Activated CD8-positive, alpha-beta memory T cell treated with anti-CD3 and anti-CD28 coated beads, Interleukin-2, amount 50 U/mL, for 4 hours (primary cell): ENCODE data around the gene ZMIZ1.
"Not testable (repeated sequence)": the region's sequence is repeated elsewhere in the genome, so short reads cannot be mapped to it uniquely, and the experiment has no call there.

Experiments
- DNase-seq: peaks from one replicate; pipeline ENCODE4 v3.0.0-alpha.2; 2020

ZMIZ1 gene

GRCh38 chr10:79332610-79333315, 264.0 kb downstream of the ZMIZ1 start:
- not testable (repeated sequence) for DNase-seq

- DNase-seq = no peak
Measured at GRCh38 chr10:79333513-79333912, 264.7 kb downstream of the ZMIZ1 start.

- no peak for DNase-seq
Measured at GRCh38 chr10:79334573-79334972, 265.8 kb downstream of the ZMIZ1 start.

DNA sequence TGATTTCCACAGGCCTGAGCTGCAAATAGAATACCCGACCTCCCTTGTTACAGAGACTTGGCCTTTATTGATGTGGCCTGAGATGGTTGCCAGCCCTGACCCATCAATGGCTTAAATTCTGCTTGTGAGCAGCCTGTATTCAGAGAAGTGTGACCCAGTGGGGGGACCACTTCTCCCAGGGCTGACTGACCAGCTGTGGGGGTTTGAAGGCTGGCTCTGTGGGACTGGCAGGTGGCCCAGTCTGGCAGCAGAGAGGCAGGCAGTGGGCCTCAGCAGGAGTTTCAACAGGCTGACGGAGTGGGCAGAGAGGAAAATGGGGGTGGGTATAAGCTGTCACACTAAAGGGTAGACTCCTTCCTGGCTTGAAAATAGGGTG, 266.3 kb downstream of the ZMIZ1 start:
- DNase-seq = no peak

GRCh38 chr10:79335470-79336235, 266.9 kb downstream of the ZMIZ1 start:
- DNase-seq = no peak

DNA sequence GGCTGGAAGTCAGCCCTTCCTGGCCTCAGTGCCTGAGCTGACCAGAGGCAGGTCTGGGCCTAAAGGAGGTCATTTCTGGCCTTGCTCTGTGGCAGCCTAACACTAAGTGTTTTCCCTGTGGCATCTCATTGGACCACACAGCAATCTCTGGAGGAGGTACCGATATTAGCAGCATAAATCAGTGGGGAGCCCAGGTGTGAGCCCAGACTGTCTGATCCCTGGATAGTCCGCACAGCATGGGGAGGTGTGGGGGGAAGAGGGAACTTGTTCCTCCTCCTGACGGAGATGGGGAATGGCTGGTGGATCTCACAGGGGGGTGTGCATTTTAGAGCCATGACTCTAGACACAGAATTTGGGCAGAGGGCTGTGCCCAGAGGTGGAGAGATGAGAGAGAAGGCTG, 267.5 kb downstream of the ZMIZ1 start:
- DNase-seq = no peak

DNA sequence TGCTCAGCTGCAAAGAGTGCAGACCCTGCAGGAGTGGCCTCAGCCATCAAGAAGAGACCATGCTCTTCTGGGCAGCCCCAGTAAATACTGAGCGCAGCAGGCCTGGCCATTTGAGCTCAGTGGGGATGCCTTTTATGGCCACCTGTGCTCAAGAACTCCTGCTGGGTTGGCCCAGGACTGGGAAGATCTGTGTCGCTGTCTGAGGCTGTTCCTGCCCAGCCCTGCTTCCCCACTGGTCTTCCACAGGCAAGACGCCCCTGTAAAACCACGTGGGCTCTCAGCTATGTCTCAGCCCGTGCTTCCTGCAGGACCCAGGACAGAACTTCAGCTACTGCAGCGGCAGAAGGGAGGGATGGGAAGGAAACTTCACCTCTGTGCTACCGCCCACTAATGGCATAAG, 268.0 kb downstream of the ZMIZ1 start:
- DNase-seq = no peak

GRCh38 chr10:79337783-79338469, 269.2 kb downstream of the ZMIZ1 start:
- not testable (repeated sequence) for DNase-seq

DNA sequence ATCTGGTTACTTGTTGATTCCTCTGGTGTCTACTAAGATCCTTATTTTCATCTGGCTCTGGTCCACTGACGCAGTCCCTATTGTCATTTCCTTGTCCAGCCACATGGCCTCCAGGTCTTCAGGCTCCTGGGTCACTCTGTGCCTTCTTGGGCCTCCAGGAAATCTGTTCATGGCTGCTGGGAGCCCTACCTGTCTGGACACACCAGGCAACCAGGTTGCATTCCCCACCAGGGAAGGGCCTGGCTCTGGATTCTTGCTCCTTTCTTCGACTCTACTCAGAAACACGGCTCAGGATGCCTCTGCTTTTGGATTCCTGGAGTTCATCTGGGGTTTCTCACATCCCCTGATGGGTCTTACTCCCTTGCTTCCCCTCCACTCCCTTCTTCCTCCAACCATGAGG, 270.5 kb downstream of the ZMIZ1 start:
- DNase-seq = no peak

DNA sequence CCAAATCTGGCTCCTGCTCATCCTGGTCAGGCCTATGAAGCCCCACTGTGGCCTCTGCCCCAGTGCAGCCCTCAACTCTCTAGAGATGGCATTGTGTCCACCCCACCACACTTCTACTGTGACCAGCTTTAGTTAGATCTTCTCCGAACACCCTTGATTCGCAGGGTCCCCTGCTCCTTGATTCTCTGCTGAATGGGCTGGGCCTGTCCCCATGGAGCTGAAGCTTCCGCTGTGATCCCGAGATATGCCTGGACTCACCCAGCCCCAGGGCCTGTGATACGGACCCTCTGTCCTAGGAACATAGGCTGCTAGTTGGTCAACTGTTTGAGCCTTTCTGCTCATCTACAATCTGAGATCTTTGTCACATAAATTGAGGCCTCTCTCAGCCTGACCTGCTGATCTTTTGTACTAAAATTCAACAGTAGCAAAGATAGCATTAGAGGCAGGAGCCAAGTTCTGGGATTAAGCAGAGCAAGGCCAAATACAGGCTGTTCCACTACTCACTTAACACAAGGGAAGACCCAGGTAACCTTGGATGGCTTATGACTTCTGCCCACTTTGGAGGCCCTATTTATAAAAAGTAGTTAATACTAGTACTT, 272.0 kb downstream of the ZMIZ1 start:
- peak; percentile 2 for DNase-seq

DNA sequence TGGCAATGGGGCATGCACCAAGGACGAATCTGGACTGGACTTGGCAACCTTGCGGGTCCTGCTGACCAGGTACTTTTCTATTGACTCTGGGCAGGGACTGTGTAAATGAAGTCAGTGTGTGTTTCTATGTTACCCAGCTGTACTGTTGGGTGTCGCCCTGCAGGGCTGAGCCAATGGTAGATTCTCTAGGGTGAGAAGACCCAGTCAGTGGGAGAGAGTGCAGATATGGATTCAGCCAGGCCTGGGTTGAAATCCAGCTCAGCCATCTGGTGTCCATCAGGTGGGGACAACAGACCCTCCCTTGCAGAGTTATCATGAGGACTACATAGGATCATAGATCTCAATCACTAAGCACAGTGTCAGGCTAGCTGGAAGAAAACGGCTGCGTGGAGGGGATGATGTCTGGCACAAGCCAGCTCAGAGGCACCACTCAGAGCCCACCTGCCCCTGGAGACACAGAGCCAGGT, 273.6 kb downstream of the ZMIZ1 start:
- peak; percentile 10 for DNase-seq

- DNase-seq = peak; percentile 8
Measured at GRCh38 chr10:79342811-79343561, 274.2 kb downstream of the ZMIZ1 start.

- no peak for DNase-seq
Measured at GRCh38 chr10:79344502-79345195, 275.9 kb downstream of the ZMIZ1 start.

GRCh38 chr10:79345241-79346011, 276.7 kb downstream of the ZMIZ1 start:
- DNase-seq = no peak

- DNase-seq = no peak
Measured at GRCh38 chr10:79346012-79346340, 277.2 kb downstream of the ZMIZ1 start.

DNA sequence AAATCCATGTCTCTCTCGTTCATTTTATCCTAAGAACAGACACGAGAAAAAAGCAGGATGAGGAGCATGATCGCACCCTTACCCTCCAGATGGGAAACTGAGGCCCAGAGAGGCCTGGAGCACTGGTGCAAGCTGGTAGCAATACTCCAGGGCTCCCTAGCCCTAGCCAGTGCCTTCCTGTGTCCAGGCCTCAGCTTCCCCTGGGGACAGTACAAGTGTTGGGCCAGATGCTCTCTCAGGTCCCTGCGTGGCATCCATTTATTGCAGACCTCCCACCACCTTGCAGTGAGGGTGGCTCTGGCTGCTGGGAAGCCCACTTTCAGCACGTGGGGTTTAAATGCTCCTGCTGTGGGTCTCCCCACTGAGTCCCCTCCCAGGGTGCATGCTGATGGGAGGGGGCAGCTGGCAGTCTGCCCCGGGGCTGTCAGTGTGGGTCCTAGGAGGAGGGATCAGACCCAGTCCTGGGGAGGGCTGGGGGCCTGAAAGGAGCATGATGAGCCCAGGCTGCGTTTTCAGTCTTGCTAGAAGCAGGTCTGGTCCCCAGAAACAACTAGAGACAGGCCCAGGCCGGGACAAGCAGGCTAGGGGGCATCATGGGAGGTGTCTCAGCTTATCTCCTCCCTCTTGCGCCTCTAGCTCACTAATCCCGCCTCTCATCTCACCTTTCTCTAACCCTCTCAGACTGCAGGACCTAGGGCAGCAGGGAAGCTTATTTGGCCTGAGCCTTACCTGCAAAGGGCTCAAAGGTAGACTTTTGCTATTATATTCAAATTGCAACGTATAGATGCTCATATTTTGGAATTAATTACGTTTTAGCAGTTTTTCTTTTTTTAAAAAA, 277.8 kb downstream of the ZMIZ1 start:
- no peak for DNase-seq

DNA sequence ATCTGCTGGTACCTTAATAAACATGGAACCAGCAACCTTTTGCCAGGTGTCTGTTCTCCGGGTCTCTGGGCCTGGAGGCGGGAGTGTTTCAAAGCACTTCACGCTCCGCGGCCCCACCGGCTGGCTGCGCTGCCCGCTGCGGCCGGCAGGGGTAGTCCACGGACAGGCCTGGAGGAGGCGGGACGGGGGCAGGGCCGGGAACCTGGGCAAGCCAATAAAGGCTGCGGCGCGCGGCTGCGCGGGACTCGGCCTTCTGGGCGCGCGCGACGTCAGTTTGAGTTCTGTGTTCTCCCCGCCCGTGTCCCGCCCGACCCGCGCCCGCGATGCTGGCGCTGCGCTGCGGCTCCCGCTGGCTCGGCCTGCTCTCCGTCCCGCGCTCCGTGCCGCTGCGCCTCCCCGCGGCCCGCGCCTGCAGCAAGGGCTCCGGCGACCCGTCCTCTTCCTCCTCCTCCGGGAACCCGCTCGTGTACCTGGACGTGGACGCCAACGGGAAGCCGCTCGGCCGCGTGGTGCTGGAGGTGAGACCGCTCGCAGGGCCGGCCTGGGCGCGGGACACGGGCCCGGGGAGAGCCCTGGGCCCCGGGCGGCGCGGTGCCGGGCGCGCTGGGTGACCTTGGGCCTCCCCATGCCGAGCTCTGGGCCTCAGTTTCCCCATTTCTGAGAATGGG, 278.6 kb downstream of the ZMIZ1 start, which contains the start of gene PPIF:
Gene PPIF, plus strand, starts transcription at position 244 of the 668 bp plus-strand sequence. Its CDS starts 80 bp downstream, at position 324.
- DNase-seq = peak; percentile 95

GRCh38 chr10:79347894-79348639, 279.3 kb downstream of the ZMIZ1 start:
- DNase-seq = peak; percentile 78

GRCh38 chr10:79348640-79348988, 279.8 kb downstream of the ZMIZ1 start:
- DNase-seq = no peak
